Erythroblast (primary cell): ENCODE data around the gene IFNGR1.
"Not testable (repeated sequence)": the region's sequence is repeated elsewhere in the genome, so short reads cannot be mapped to it uniquely, and the experiment has no call there.

Experiments
- DNase-seq, 2 experiments: peaks; one replicate each; lab custom pipeline; 2025; lab: John Stamatoyannopoulos, UW
- GATA1 ChIP-seq: IDR thresholded peaks from 2 replicates; pipeline ENCODE4 v1.6.1; 2011; ENCODE audit warnings: low read depth, mild to moderate bottlenecking, control low read depth, low read length, moderate library complexity
- POLR2A ChIP-seq: IDR thresholded peaks from 2 replicates; pipeline ENCODE4 v1.6.1; 2011; ENCODE audit warnings: mild to moderate bottlenecking, low read length

Gene IFNGR1

DNA sequence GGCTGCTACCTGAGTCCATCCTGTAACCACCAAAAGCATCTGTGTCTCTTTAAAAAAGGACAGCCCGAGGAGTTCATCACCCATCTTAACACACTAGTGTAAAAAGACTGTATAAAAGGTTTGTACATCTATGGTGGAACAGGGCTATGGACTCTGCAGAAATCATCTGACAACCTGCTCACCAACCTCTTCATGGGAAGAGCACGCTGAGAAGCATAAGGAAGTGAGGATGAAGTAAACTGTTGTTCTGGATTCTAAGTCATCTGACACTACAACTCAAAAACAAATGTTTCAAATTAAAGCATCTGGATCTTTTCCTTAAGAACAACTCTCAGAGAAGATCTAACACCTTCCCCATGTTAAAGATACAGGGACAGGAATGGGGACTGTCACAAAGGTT, 5.4 kb downstream of the IFNGR1 start:
- TF ChIP-seq POLR2A (no peak), GATA1 (no peak)

DNA sequence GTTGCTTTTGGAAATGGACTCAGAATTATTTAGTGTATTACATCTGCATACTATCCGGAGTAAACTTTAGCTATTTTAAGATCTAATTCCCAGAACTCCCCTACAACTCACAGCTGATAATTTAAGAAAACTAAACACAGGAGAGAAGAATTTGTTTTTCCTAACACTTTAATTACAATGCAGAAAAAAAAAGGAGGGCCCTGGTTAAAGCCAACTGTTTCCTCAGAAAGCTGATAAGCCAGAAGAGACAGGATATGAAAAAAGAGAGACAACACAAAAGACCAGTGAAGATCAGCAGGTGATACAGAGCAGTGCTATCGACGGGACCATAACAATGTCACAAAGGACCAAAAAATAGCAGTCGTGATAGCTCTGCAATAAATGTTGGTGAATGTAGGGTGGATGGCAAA, 5.8 kb downstream of the IFNGR1 start:
- TF ChIP-seq GATA1 (no peak), POLR2A (no peak)
- DNase-seq: no peak

More for the DNA sequence above, 5.4 kb downstream of the IFNGR1 start:
- no peak for DNase-seq

DNA sequence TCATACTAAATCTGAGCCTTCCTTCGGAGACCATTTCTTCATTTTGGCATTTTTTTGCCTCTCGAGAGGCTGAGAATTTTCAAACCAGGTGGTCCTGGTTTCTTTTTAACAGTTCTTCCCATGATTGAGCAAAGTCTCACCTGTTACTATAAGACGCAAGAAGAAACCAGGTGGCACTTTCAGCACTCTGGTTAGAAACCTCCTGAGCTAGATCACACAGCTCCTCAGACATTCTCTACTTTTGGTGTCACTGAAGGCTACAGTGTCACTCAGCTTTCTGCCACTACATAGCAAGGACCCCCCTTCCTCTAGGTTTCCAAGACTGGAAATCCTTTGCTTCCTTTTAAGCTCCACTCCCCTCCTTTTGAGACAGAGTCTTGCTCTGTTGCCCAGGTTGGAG, 7.3 kb downstream of the IFNGR1 start:
- TF ChIP-seq GATA1 (no peak), POLR2A (no peak)
- DNase-seq: no peak

DNA sequence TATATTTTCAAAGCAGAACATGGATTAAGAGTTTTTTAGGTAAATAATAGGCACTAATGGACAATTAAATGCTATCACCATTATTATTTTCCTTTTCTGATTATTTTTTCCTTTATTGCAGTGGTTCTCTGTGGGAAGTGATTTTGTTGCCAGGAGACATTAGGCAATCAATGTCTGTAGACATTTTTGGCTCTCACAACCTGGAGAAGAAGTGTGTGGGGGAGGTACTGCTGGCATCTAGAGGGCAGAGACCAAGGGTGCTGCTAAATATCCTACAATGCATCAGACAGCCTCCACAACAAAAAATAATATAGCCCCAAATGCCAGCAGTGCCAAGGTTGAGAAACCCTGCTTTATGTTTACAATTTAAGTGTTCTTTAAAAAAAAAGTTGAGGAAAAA, 8.3 kb downstream of the IFNGR1 start:
- no peak for TF ChIP-seq POLR2A
- TF ChIP-seq GATA1: no peak

DNA sequence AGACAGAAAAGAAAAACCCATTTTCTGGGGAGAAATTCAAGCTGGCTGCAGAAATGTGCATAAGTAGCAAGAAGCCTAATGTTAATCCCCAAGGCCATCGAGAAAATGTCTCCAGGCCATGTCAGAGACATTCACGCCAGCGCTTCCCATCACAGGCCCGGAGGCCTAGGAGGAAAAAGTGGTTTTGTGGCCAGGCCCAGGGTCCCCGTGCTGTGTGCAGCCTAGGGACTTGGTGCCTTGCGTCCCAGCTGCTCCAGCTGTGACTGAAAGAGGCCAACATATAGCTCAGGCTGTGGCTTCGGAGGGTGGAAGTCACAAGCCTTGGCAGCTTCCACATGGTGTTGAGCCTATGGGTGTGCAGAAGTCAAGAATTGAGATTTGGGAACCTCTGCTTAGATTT, 10.9 kb downstream of the IFNGR1 start:
- DNase-seq: no peak
- TF ChIP-seq POLR2A (no peak), GATA1 (no peak)

More for the DNA sequence above, 8.3 kb downstream of the IFNGR1 start:
- DNase-seq: no peak

DNA sequence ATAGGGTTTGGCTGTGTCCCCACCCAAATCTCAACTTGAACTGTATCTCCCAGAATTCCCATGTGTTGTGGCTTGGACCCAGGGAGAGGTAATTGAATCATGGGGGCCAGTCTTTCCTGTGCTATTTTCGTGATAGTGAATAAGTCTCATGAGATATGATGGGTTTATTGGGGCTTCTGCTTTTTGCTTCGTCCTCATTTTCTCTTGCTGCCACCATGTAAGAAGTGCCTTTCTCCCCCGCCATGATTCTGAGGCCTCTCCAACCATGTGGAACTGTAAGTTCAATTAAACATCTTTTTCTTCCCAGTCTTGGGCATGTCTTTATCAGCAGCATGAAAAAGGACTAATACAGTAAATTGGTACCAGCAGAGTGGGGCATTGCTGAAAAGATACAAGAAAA, 11.7 kb downstream of the IFNGR1 start:
- DNase-seq: not testable (repeated sequence)

DNA sequence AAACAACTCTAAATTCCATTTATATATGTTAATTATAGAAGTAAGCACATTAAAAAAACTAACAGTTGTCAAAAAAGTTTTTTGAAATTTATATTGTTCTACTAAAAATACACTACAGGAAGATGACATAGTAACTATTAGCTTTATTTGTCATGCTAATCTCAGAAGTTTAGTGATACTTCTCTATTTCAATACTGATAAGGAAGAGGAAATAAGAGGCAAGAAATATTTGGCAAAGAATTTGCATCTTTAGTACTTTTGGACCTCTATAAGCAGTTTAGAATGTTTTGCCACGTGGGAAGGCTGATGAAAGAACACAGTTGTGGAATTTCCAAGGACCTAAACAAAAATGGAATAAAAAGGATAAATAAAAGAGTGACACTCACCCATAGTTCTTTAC, 12.6 kb downstream of the IFNGR1 start:
- DNase-seq: no peak
- TF ChIP-seq POLR2A (no peak), GATA1 (no peak)

DNA sequence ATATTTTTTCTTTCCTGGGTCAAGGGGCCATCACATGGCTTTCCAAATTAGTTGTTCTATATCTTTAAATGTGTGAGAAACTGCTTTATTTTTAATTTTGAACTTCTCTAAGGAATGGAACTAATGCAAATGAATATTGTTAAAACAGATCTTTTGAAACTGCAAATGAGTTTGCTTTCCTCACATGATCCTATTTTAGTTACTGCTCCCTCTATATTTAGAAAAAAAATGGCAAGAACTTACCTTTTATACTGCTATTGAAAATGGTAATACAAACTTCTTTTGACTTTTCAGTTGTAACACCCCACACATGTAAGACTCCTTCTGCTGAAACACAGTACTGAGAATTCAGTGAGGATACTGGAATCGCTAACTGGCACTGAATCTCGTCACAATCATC, 15.9 kb downstream of the IFNGR1 start:
- DNase-seq: no peak
- TF ChIP-seq POLR2A: no peak
- TF ChIP-seq GATA1: no peak

DNA sequence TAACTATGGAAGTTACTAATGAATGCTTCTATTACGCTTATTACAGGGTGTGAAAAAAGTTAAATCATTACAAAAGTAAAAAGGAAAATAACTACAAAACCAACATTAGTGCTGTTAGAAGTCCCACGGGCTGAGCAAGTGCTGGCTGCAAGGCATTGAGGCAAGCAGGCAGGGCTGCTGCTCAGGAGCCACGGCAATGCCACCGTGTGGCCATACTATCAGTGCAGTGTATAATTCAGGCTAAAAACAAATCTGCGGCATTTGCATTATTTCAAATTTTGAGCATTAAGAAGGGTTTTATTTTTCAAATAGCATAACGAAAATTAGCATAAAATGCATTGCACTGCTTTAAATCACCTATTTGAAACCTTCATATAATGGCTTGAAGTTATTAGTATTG, 17.1 kb downstream of the IFNGR1 start:
- DNase-seq: peak in 1 of 2 experiments; percentile 1

DNA sequence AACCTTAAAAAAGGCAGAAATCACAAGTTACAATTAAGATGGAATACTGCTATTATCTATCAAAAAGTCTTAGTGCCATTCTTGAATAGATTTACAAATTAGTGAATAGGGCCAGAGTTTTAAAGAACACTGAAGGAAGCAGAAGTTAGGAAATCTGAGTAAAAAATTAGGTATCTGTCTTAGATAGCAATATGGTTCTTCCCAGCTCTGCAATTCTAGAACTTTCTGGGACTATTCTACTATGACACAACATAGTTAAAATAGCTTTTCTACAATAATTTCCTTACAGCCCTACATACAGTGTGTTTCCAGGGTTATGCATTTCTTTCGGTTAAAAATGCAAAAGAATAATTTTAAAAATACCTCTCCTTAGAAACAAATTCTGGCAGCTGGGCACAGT, 18.2 kb downstream of the IFNGR1 start:
- no peak for DNase-seq
- no peak for TF ChIP-seq GATA1
- no peak for TF ChIP-seq POLR2A

More for the DNA sequence above, 17.1 kb downstream of the IFNGR1 start:
- TF ChIP-seq POLR2A: no peak
- TF ChIP-seq GATA1: no peak

DNA sequence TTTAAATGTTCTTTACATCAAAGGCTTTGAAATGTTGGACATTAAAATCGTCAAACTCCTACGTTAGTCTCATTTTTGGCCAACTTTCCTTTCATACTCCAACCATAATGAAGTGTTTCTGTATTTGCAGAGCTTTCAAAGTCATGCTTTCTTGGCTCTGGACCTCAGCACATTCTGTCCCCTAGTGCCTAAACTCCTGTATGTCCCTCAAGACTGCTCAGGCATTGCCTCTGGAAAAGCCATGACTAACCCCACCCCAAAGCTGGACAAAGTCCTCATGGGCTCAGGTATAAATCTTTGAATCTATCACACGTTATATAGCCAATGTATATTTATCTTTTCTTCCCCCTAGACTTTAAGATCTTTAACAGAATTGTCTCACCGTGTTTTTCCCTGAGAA, 18.9 kb downstream of the IFNGR1 start:
- no peak for DNase-seq
- TF ChIP-seq GATA1 (no peak), POLR2A (no peak)

DNA sequence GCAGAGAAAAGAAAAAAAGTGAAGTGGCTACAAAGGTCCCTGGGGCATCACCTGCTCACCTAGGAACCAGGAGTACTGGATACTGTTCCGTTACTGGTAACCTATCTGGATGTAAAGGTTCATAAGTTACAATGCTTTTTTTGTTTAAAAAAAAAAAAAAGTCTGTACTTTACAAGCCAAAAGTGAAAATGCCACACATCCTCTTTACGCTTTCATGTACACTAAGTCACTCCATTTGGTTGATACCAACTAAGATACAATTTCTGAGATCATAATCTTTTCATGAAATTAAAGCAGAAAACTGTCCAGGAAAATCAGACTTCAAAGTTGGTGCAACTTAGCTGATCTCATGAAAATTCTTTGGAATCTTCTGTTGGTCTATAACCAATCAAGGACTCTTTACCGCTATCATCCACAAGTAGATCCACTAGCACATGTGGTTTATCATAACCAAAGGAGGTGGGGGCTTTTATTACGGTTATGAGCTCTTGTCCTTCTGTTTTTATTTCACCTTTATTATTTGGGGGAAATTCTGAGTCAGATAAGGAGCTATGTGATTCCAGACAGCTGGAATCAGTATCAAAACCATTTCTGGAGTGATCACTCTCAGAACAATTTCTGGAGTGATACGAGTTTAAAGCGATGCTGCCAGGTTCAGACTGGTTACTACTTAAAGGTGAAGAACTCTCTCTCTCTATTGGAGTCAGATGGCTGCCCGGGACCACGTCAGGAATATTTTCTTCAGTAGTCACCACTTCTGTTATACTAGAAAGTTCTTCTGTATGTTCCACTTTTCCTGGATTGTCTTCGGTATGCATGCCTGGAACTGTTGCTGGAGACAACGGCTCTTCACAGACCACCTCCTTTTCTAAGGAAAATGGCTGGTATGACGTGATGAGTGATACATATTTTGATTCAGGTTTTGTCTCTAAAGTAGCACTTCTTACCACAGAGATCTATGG, 21.2 kb downstream of the IFNGR1 start:
- no peak for TF ChIP-seq POLR2A
- TF ChIP-seq GATA1: no peak
- no peak for DNase-seq

DNA sequence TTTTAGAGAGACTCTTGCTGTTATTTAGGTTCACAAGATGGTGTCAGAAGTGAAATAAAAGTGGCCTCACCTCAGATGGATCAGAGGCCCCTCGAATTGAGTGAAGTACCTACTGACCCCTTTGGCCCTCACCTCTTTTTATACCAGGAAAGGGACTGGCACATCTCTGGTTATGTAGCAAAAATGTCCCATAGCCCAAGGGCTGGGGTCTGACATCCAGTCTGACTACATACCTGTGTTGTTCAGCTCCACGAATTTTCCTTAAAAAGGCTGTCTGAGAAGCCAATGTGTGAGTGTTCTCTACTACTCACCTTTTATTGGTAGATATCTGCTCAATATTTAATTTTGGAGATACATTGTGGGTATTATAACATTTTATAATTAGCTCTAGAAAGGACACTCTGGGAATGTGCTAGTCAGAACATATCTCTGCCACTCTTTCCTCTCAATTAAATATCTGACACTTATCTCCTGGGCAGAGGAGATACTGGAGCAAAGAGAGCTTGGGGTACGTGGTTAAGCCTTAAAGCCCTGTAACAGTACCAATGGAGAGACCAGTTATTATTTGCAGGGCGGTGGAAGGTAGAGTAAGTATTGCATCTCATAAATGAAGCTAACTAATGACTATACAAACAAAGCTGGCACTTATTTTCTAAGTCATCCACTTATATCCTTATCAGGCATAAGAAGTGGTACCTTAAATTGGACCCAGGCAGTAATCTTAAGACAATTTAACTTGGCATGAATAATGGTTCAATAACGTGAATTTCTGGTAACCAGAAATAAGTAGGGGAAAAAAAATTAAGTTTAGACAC, 25.7 kb downstream of the IFNGR1 start:
- TF ChIP-seq POLR2A (no peak), GATA1 (no peak)
- no peak for DNase-seq

DNA sequence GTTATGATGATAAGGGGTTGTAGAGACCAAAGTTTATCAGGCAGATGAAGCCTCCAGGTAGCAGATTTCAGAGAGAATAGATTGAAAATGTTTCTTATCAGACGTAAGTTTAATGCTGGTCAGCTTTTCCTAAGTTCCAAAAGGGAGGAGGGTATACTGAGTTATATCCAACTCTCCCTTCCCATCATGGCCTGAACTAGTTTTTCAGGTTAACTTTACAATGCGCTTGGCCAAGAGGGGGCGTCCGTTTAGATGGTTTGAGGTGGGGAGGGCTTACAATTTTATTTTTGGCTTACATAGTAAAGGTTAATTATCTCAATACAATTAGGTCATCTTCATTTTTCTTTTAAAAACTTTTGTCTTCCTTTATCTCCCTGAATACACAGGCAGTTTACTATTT, 26.4 kb downstream of the IFNGR1 start:
- no peak for TF ChIP-seq GATA1
- TF ChIP-seq POLR2A: no peak
- DNase-seq: no peak

DNA sequence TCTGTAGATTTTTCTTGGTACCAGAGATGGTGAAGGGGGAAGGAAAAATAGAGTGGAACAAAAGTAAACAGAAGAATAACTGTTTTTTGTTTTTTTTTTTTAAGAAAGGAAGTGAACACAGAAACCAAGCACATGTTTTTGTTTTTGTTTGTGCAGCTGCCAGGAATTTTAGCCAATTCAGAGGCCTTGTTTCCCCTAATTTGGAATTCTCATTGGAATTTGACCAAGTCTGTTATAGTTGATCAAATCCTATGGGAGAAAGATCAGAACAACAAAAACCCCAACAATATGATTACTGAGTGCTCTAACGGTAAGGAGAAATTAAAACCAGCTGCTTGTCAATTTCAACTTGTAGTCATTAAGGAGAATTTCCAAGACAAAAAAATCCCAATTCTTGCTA, 27.5 kb downstream of the IFNGR1 start:
- no peak for DNase-seq
- no peak for TF ChIP-seq POLR2A
- TF ChIP-seq GATA1: no peak
